Measurements from ENCODE around the gene TFPI.

GRCh38 chr2:187593697-187594096 is 39.5 kb upstream of the TFPI start:
- TF ChIP-seq CTCF (conservative IDR thresholded peaks at IDR 0.05; ENCODE audit: low read depth, low read length) (no peak), EZH2 (IDR thresholded peaks at IDR 0.05; ENCODE audit: low read length, unreplicated experiment) (no peak), EZH2phosphoT487 (IDR thresholded peaks at IDR 0.05; ENCODE audit: borderline replicate concordance, low read length) (no peak)

Data from PC-3 (cell line).